ENCODE measurements around the gene SLIT3. TPM values are rescaled to one million over a fixed set of nuclear protein-coding genes. Genes with fewer than 3 reads are reported as not detected.
"Not testable (repeated sequence)": the region's sequence is repeated elsewhere in the genome, so short reads cannot be mapped to it uniquely, and the experiment has no call there.

Gene SLIT3
- total RNA-seq, 1 donor from 2014 or later: 0.75 TPM

DNA sequence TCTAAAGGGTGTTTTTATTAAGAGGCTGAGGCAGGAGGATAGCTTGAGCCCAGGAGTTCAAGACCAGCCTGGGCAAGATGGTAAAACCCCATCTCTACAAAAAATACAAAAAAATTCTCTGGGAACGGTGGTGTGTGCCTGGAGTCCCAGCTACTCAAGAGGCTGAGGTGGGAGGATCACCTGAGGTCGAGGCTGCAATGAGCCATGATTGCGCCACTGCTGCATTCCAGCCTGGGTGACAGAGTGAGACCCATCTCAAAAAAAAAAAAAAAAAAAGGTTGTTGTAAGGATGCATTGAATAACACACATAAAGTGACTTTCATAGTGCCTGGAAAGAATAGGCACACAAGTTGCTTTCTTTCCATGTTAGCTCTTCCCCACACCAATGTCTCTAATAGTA lies 662.1 kb downstream of the SLIT3 start:
- DNase-seq; H3K27me3 Mint-ChIP-seq; H3K4me1 Mint-ChIP-seq; H3K9me3 Mint-ChIP-seq; intact Hi-C loops (cut with micrococcal nuclease); H3K4me3 Mint-ChIP-seq; H3K36me3 Mint-ChIP-seq (ENCODE audit: low read depth); H3K27ac Mint-ChIP-seq: not testable (repeated sequence)

DNA sequence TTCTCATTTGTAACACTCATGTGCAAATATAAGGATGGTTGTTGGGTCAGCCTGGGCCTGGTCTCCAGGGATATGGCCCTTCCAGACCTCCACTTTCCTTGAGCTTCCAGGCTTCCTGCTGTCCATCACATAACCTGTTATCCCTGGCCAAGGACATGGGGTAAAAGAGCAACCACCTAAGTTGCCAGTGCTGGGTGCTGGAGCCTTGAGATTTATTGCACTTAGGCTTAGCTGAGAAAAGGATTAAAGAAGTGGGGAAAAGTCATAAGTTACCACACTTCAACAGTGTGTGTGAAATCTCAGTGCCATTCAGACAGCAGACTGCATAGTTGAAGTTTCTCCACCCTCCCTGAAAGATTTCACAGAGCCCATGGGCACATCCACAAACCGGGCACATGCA lies 663.1 kb downstream of the SLIT3 start:
- Mint-ChIP-seq H3K27ac (no peak overlapping the region), H3K4me3 (no peak overlapping the region), H3K4me1 (no peaks in the 10 kb centered on the region), H3K36me3 (ENCODE audit: low read depth) (no peaks in the 10 kb centered on the region), H3K9me3 (peaks cover 3% of the 10 kb centered on the region), H3K27me3 (peaks cover 8% of the 10 kb centered on the region)
- intact Hi-C loops (cut with micrococcal nuclease): no loop called here
- no peak for DNase-seq

DNA sequence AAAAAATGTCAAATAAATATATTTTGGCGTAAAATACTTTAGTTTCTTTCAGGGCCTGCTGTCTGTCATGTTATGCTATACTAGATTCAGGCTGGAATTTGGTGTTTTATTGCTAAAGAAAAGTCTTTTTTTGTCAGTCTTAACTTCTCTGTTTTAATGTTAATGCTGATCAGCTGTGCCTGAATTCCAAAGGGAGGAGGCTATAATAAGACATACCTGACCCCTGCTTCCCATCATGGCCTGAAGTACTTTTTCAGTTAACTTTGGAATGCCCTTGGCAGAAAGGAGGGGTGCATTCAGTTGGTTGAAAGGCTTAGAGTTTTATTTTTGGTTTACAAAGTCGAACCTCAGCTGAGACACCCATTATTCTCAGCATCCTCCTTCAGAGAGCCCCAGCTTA lies 663.7 kb downstream of the SLIT3 start:
- Mint-ChIP-seq H3K27ac (no peak overlapping the region), H3K4me3 (no peak overlapping the region), H3K9me3 (peaks cover 3% of the 10 kb centered on the region), H3K27me3 (peaks cover 8% of the 10 kb centered on the region), H3K4me1 (no peaks in the 10 kb centered on the region), H3K36me3 (ENCODE audit: low read depth) (no peaks in the 10 kb centered on the region)
- intact Hi-C loops (cut with micrococcal nuclease): no loop called here
- DNase-seq: no peak

DNA sequence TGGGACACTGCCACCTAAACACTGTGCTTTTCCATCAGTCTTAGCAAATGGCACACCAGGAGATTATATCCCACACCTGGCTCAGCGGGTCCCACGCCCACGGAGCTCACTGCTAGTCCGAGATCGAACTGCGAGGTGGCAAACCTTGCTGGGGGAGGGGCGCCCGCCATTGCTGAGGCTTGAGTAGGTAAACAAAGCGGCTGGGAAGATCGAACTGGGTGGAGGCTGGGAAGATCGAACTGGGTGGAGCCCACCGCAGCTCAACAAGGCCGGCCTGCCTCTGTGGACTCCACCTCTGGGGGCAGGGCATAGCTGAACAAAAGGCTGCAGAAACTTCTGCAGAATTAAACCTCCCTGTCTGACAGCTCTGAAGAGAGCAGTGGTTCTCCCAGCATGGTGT lies 670.0 kb downstream of the SLIT3 start:
- DNase-seq; H3K27ac Mint-ChIP-seq; intact Hi-C loops (cut with micrococcal nuclease); H3K4me1 Mint-ChIP-seq; H3K4me3 Mint-ChIP-seq; H3K36me3 Mint-ChIP-seq (ENCODE audit: low read depth); H3K9me3 Mint-ChIP-seq: not testable (repeated sequence)
- H3K27me3 Mint-ChIP-seq: peaks cover 14% of the 10 kb centered on the region

DNA sequence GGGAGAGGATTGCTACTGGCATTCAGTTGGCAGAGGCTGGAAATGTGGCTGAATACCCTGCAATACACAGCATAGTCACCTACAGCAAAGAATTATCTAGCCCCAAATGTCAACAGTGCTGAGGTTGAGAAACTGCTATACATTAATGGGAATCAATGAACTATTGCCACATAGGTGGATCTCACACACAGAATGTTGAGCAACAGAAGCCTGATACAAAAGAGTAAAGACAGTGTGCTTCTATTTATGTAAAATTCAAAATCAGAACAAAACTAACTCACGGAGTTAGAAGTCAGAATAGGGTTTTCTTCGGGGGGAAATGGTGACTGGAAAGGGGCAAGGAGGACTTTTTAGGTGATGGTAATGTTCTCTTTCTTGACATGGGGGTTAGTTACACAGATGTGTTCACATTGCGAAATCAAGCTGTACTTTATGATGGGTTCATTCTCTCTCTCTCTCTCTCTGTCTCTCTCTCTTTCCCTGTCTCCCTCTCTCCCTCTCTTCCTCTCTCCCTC lies 676.0 kb downstream of the SLIT3 start:
- peaks cover 6% of the 10 kb centered on the region for H3K27me3 Mint-ChIP-seq
- no peak overlapping the region for H3K4me3 Mint-ChIP-seq

DNA sequence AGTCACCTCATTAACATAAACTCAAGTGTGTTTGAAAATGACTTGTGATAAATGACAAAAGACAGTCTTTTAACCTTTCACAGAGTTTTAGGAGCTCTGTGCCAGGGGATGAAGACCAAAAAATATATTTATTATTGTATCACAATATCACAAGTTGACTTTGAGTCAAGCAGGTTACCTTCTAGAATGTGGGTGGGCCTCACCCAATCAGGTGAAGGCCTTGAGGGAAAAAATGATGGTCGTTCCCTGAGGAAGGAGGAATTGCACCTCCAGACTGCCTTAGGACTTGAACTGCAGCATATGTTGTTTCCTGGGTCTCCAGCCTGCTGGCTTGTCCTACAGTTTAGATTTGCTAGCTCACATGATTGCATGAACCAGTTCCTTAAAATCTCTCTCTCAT lies 680.1 kb downstream of the SLIT3 start:
- no peak for DNase-seq
- no peaks in the 10 kb centered on the region for H3K4me1 Mint-ChIP-seq
- H3K27ac Mint-ChIP-seq: no peak overlapping the region
- H3K4me3 Mint-ChIP-seq: no peak overlapping the region
- no peaks in the 10 kb centered on the region for H3K9me3 Mint-ChIP-seq
- H3K36me3 Mint-ChIP-seq (ENCODE audit: low read depth): no peaks in the 10 kb centered on the region
- intact Hi-C loops (cut with micrococcal nuclease): no loop called here
- H3K27me3 Mint-ChIP-seq: peaks cover 3% of the 10 kb centered on the region

More for the DNA sequence above, 676.0 kb downstream of the SLIT3 start:
- Mint-ChIP-seq H3K27ac (no peak overlapping the region), H3K36me3 (ENCODE audit: low read depth) (no peaks in the 10 kb centered on the region), H3K4me1 (no peaks in the 10 kb centered on the region), H3K9me3 (peaks cover 1% of the 10 kb centered on the region)
- intact Hi-C loops (cut with micrococcal nuclease): no loop called here
- no peak for DNase-seq

DNA sequence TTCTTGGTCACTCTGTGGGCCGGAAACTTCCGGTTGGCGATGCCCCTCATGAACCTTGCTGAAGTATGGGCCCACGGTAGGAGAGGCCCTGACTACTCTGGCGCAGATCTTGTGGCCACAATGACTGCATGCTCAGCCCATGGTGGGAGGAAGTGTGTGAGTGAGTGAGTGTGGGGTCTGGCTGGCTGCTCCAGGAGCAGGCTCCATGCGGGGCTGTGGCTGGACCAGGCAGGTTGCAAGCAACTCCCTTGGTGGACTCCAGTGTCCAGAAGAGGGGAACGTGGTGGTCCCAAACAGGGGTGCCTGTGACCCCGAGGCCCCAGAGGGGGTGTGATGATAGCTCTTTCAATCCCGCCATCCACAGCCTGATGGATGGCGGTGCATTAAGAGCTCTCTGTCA lies 686.3 kb downstream of the SLIT3 start:
- Mint-ChIP-seq H3K9me3 (no peaks in the 10 kb centered on the region), H3K36me3 (ENCODE audit: low read depth) (no peaks in the 10 kb centered on the region), H3K27me3 (no peaks in the 10 kb centered on the region), H3K27ac (no peak overlapping the region), H3K4me1 (peaks cover 5% of the 10 kb centered on the region), H3K4me3 (no peak overlapping the region)
- no peak for DNase-seq
- intact Hi-C loops (cut with micrococcal nuclease): no loop called here

DNA sequence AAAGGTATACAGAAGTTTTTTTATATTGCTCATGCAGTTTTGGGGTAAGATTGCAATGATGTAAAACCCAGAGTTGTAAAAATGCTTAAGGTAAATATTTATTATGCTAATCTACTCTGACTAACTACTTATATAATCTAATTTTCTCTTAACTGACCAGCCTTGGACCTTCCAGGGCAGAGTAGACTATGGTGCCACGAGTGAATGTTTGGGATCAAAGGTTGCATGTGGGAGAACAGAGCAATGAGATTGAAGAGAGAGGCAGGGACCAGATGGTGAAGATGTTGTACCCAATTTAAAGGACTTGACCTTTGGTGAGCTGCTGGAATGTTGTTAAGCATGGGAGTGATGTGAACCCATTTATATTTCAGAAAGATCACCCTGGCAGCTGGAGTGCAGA lies 686.9 kb downstream of the SLIT3 start:
- intact Hi-C loops (cut with micrococcal nuclease): no loop called here
- no peak overlapping the region for H3K27ac Mint-ChIP-seq
- peaks cover 5% of the 10 kb centered on the region for H3K4me1 Mint-ChIP-seq
- no peaks in the 10 kb centered on the region for H3K36me3 Mint-ChIP-seq (ENCODE audit: low read depth)
- H3K9me3 Mint-ChIP-seq: no peaks in the 10 kb centered on the region
- no peak overlapping the region for H3K4me3 Mint-ChIP-seq
- DNase-seq: no peak
- no peaks in the 10 kb centered on the region for H3K27me3 Mint-ChIP-seq

DNA sequence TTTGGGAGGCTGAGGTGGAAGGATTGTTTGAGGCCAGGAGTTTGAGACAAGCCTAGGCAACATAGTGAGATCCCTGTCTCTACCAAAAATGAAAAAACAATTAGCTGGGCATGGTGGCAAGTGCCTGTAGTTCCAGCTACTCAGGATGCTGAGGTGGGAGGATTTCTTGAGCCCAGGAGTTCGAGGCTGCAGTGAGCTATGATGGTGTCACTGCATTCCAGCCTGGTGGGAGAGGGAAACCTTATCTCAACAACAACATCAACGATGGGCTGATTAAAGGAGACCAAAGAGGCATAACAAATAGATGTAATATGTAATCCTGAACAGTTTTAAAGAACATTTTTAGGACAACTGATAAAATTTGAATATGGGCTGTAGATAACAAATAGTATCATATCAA lies 687.5 kb downstream of the SLIT3 start:
- H3K27ac Mint-ChIP-seq: no peak overlapping the region
- no peaks in the 10 kb centered on the region for H3K9me3 Mint-ChIP-seq
- H3K4me3 Mint-ChIP-seq: no peak overlapping the region

DNA sequence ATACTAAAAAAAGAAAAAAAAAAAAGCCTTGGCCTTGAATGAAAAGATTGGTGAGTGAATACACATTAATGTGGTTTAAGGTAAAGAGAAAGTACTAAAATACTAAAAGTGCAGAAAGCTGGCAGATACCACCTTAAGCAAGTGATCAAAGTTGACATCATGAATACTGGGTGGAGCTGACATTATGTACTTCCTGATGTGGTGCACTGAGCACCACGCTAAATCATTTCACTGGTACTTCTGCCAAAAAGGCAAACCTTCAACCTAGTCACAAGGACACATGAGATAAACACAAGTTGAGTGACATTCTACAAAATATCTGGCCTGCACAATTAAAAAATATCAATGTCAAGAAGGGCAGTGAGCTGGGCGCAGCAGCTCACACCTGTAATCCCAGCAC lies 687.9 kb downstream of the SLIT3 start:
- no peak for DNase-seq
- Mint-ChIP-seq H3K4me3 (no peak overlapping the region), H3K36me3 (ENCODE audit: low read depth) (no peaks in the 10 kb centered on the region), H3K27me3 (no peaks in the 10 kb centered on the region), H3K4me1 (peaks cover 8% of the 10 kb centered on the region), H3K27ac (no peak overlapping the region), H3K9me3 (no peaks in the 10 kb centered on the region)
- intact Hi-C loops (cut with micrococcal nuclease): no loop called here

More for the DNA sequence above, 687.5 kb downstream of the SLIT3 start:
- DNase-seq: no peak
- intact Hi-C loops (cut with micrococcal nuclease): no loop called here
- Mint-ChIP-seq H3K4me1 (peaks cover 7% of the 10 kb centered on the region), H3K36me3 (ENCODE audit: low read depth) (no peaks in the 10 kb centered on the region), H3K27me3 (no peaks in the 10 kb centered on the region)

DNA sequence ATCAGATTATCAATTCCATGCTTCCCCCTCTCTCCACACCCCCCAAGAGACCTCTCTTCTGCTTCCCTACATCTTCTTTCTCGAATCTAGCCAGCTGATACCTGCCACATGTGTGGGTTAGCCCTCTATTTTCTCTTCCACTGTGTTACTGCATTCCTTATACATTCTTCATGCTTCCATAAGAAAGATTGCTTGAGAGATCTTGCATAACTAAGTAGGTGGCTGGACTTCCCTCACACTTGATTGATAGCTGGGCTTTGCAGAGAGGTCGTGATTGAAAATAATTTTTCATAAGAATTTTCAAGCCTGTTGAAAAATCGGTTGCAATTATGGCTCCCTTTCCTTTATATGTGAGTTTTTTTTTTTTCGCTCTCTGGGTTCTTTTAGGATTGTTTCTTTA lies 688.8 kb downstream of the SLIT3 start:
- no peak overlapping the region for H3K4me3 Mint-ChIP-seq
- no peaks in the 10 kb centered on the region for H3K9me3 Mint-ChIP-seq
- no peaks in the 10 kb centered on the region for H3K36me3 Mint-ChIP-seq (ENCODE audit: low read depth)
- no peak for DNase-seq
- peaks cover 12% of the 10 kb centered on the region for H3K4me1 Mint-ChIP-seq
- H3K27ac Mint-ChIP-seq: no peak overlapping the region
- intact Hi-C loops (cut with micrococcal nuclease): no loop called here
- no peaks in the 10 kb centered on the region for H3K27me3 Mint-ChIP-seq

Data from activated CD4-positive, alpha-beta T cell treated with anti-CD3 and anti-CD28 coated beads, Interleukin-2, amount 10 ng/mL, durations not matched to agents 24 days and 14 days (primary cell).